Measurements from ENCODE around the gene RDM1. TPM values are rescaled to one million over a fixed set of nuclear protein-coding genes. Genes with fewer than 3 reads are reported as not detected.
"Not testable (repeated sequence)": the region's sequence is repeated elsewhere in the genome, so short reads cannot be mapped to it uniquely, and the experiment has no call there.

Gene RDM1
- total RNA-seq, 1 donor from 2014 or later, result not detected

GRCh38 chr17:35942588-35943186, 12.1 kb upstream of the RDM1 start:
- ATAC-seq, result no peak
- intact Hi-C loops (cut with DNase I), result no loop called here
- DNase-seq (ENCODE audit: low spot score), result no peak

- DNase-seq (ENCODE audit: low spot score); ATAC-seq; intact Hi-C loops (cut with DNase I): not testable (repeated sequence)
These were observed 7.9 kb upstream of the RDM1 start for GRCh38 chr17:35938492-35938891.

GRCh38 chr17:35936063-35936462, 5.5 kb upstream of the RDM1 start:
- intact Hi-C loops (cut with DNase I), result no loop called here
- ATAC-seq (no peak), DNase-seq (ENCODE audit: low spot score) (no peak)

GRCh38 chr17:35934760-35935159, 4.2 kb upstream of the RDM1 start:
- DNase-seq (ENCODE audit: low spot score), result no peak
- intact Hi-C loops (cut with DNase I), result no loop called here
- ATAC-seq, result no peak

- no peak for ATAC-seq
- no peak for DNase-seq (ENCODE audit: low spot score)
- intact Hi-C loops (cut with DNase I), result no loop called here
These were observed 2.0 kb upstream of the RDM1 start for GRCh38 chr17:35932586-35932985.

GRCh38 chr17:35931794-35932425, 1.3 kb upstream of the RDM1 start:
- intact Hi-C loops (cut with DNase I), result no loop called here
- peak; percentile 69 for DNase-seq (ENCODE audit: low spot score)
- peak; percentile 77 for ATAC-seq

- DNase-seq (ENCODE audit: low spot score) (no peak), ATAC-seq (no peak)
- intact Hi-C loops (cut with DNase I), result no loop called here
These were observed 2.9 kb downstream of the RDM1 start for GRCh38 chr17:35927714-35928113.

- intact Hi-C loops (cut with DNase I), result no loop called here
- no peak for ATAC-seq
- DNase-seq (ENCODE audit: low spot score), result no peak
These were observed 6.9 kb downstream of the RDM1 start for GRCh38 chr17:35923609-35924114.

- ATAC-seq, result no peak
- intact Hi-C loops (cut with DNase I), result no loop called here
- no peak for DNase-seq (ENCODE audit: low spot score)
These were observed 10.3 kb downstream of the RDM1 start for GRCh38 chr17:35920229-35920628.

GRCh38 chr17:35918665-35919064, 11.9 kb downstream of the RDM1 start:
- DNase-seq (ENCODE audit: low spot score) (no peak), ATAC-seq (no peak)

GRCh38 chr17:35917519-35918213, 12.9 kb downstream of the RDM1 start:
- no peak for ATAC-seq
- intact Hi-C loops (cut with DNase I), result no loop called here
- DNase-seq (ENCODE audit: low spot score), result no peak

More at GRCh38 chr17:35918665-35919064, 11.9 kb downstream of the RDM1 start:
- intact Hi-C loops (cut with DNase I), result no loop called here

- DNase-seq (ENCODE audit: low spot score) (no peak), ATAC-seq (no peak)
- intact Hi-C loops (cut with DNase I), result no loop called here
These were observed 15.2 kb downstream of the RDM1 start for GRCh38 chr17:35915153-35915964.

- ATAC-seq, result no peak
- DNase-seq (ENCODE audit: low spot score), result no peak
- intact Hi-C loops (cut with DNase I), result no loop called here
These were observed 16.2 kb downstream of the RDM1 start for GRCh38 chr17:35914354-35914753.

GRCh38 chr17:35913609-35914008, 17.0 kb downstream of the RDM1 start:
- DNase-seq (ENCODE audit: low spot score), result no peak
- no peak for ATAC-seq
- intact Hi-C loops (cut with DNase I), result no loop called here

- DNase-seq (ENCODE audit: low spot score) (no peak), ATAC-seq (no peak)
- intact Hi-C loops (cut with DNase I), result no loop called here
These were observed 17.6 kb downstream of the RDM1 start for GRCh38 chr17:35912942-35913341.

- no peak for ATAC-seq
- no peak for DNase-seq (ENCODE audit: low spot score)
- intact Hi-C loops (cut with DNase I), result no loop called here
These were observed 18.1 kb downstream of the RDM1 start for GRCh38 chr17:35912339-35912912.

GRCh38 chr17:35909408-35909807, 21.2 kb downstream of the RDM1 start:
- DNase-seq (ENCODE audit: low spot score), result no peak
- intact Hi-C loops (cut with DNase I), result no loop called here
- no peak for ATAC-seq

- DNase-seq (ENCODE audit: low spot score), result no peak
- no peak for ATAC-seq
- intact Hi-C loops (cut with DNase I), result no loop called here
These were observed 22.9 kb downstream of the RDM1 start for GRCh38 chr17:35907691-35908090.
